ENCODE measurements around the gene LSM7. TPM values are rescaled to one million over a fixed set of nuclear protein-coding genes. Genes with fewer than 3 reads are reported as not detected.

LSM7 gene
- total RNA-seq, 1 experiment from 2014 or later: 152 TPM

- intact Hi-C loops (cut with micrococcal nuclease; ENCODE audit: unreplicated experiment): no loop called here
- ChIA-PET POLR2A (ENCODE audit: low non-redundant PET) (no interaction called here), CTCF (no interaction called here)
- Histone ChIP-seq H3K27me3 (replicated peaks; ENCODE audit: insufficient read depth, low read depth, low read length, poor library complexity) (peaks cover 22% of the 10 kb centered on the region), H3K4me1 (ENCODE audit: insufficient read depth, low read length, poor library complexity, severe bottlenecking) (no peaks in the 10 kb centered on the region), H3K36me3 (ENCODE audit: insufficient read depth, low read length, poor library complexity, severe bottlenecking) (no peaks in the 10 kb centered on the region), H3K9me3 (ENCODE audit: low read depth, low read length, poor library complexity, severe bottlenecking) (no peaks in the 10 kb centered on the region), H3K4me3 (ENCODE audit: low read depth, low read length, poor library complexity, severe bottlenecking) (no peak overlapping the region), H3K27ac (ENCODE audit: low read depth, low read length, poor library complexity, severe bottlenecking) (no peak overlapping the region)
- BruUV-seq (replicated peaks): no TSS peak
- TF ChIP-seq EZH2 (IDR thresholded peaks at IDR 0.05; ENCODE audit: borderline replicate concordance, low read depth, low read length, poor library complexity, severe bottlenecking) (no peak), CTCF (conservative IDR thresholded peaks at IDR 0.05; ENCODE audit: low read depth, low read length) (no peak)
- no peak for DNase-seq (ENCODE audit: low spot score)
These were observed 29.2 kb upstream of the LSM7 start for GRCh38 chr19:2357279-2358206.

- Histone ChIP-seq H3K27me3 (replicated peaks; ENCODE audit: insufficient read depth, low read depth, low read length, poor library complexity) (peaks cover 22% of the 10 kb centered on the region), H3K27ac (ENCODE audit: low read depth, low read length, poor library complexity, severe bottlenecking) (no peak overlapping the region), H3K36me3 (ENCODE audit: insufficient read depth, low read length, poor library complexity, severe bottlenecking) (no peaks in the 10 kb centered on the region), H3K4me3 (ENCODE audit: low read depth, low read length, poor library complexity, severe bottlenecking) (no peak overlapping the region), H3K9me3 (ENCODE audit: low read depth, low read length, poor library complexity, severe bottlenecking) (no peaks in the 10 kb centered on the region), H3K4me1 (ENCODE audit: insufficient read depth, low read length, poor library complexity, severe bottlenecking) (no peaks in the 10 kb centered on the region)
- TF ChIP-seq EZH2 (IDR thresholded peaks at IDR 0.05; ENCODE audit: borderline replicate concordance, low read depth, low read length, poor library complexity, severe bottlenecking) (no peak), CTCF (conservative IDR thresholded peaks at IDR 0.05; ENCODE audit: low read depth, low read length) (no peak)
- ChIA-PET CTCF (interaction anchor here (1.1 kb wide), 1 partner anchor 19 kb away, joined by 4 read pairs; no protein-coding TSS in a partner anchor), POLR2A (ENCODE audit: low non-redundant PET) (interaction anchor here (0.5 kb wide), 1 partner anchor 9 kb away, joined by 3 read pairs; no protein-coding TSS in a partner anchor)
- intact Hi-C loops (cut with micrococcal nuclease; ENCODE audit: unreplicated experiment): no loop called here
- DNase-seq (ENCODE audit: low spot score): no peak
- no TSS peak for BruUV-seq (replicated peaks)
These were observed 27.8 kb upstream of the LSM7 start for GRCh38 chr19:2356036-2356646.

- H3K36me3 ChIP-seq (ENCODE audit: insufficient read depth, low read length, poor library complexity, severe bottlenecking): no peaks in the 10 kb centered on the region
- ChIA-PET POLR2A (ENCODE audit: low non-redundant PET) (interaction anchor here (0.5 kb wide), 1 partner anchor 10 kb away, joined by 3 read pairs; no protein-coding TSS in a partner anchor), CTCF (interaction anchor here (1.1 kb wide), 1 partner anchor 20 kb away, joined by 4 read pairs; no protein-coding TSS in a partner anchor)
- TF ChIP-seq EZH2 (IDR thresholded peaks at IDR 0.05; ENCODE audit: borderline replicate concordance, low read depth, low read length, poor library complexity, severe bottlenecking) (no peak), CTCF (conservative IDR thresholded peaks at IDR 0.05; ENCODE audit: low read depth, low read length) (no peak)
- peaks cover 18% of the 10 kb centered on the region for H3K27me3 ChIP-seq (replicated peaks; ENCODE audit: insufficient read depth, low read depth, low read length, poor library complexity)
- H3K9me3 ChIP-seq (ENCODE audit: low read depth, low read length, poor library complexity, severe bottlenecking): no peaks in the 10 kb centered on the region
- no peak overlapping the region for H3K4me3 ChIP-seq (ENCODE audit: low read depth, low read length, poor library complexity, severe bottlenecking)
- no TSS peak for BruUV-seq (replicated peaks)
- no peak overlapping the region for H3K27ac ChIP-seq (ENCODE audit: low read depth, low read length, poor library complexity, severe bottlenecking)
- intact Hi-C loops (cut with micrococcal nuclease; ENCODE audit: unreplicated experiment): no loop called here
- no peak for DNase-seq (ENCODE audit: low spot score)
- H3K4me1 ChIP-seq (ENCODE audit: insufficient read depth, low read length, poor library complexity, severe bottlenecking): no peaks in the 10 kb centered on the region
These were observed 27.0 kb upstream of the LSM7 start for GRCh38 chr19:2355168-2356035.
